ENCODE results near the gene RIT1.
A peak's percentile ranks its signal among the peaks of the same experiment; 100 is the strongest.

The RIT1 gene

GRCh38 chr1:155892796-155893195 is 18.4 kb downstream of the RIT1 start:
- no peak for DNase-seq (ENCODE audit: low read depth, low spot score)

GRCh38 chr1:155890251-155890650 is 20.9 kb downstream of the RIT1 start:
- no peak for DNase-seq (ENCODE audit: low read depth, low spot score)

- no peak for DNase-seq (ENCODE audit: low read depth, low spot score)
Measured at GRCh38 chr1:155889566-155889965, 21.6 kb downstream of the RIT1 start.

- no peak for DNase-seq (ENCODE audit: low read depth, low spot score)
Measured at GRCh38 chr1:155888481-155888880, 22.7 kb downstream of the RIT1 start.

GRCh38 chr1:155884982-155885381 is 26.2 kb downstream of the RIT1 start:
- DNase-seq (ENCODE audit: low read depth, low spot score) = no peak

- DNase-seq (ENCODE audit: low read depth, low spot score) = no peak
Measured at GRCh38 chr1:155884031-155884960, 26.9 kb downstream of the RIT1 start.

GRCh38 chr1:155882766-155883165 is 28.4 kb downstream of the RIT1 start:
- no peak for DNase-seq (ENCODE audit: low read depth, low spot score)

- no peak for DNase-seq (ENCODE audit: low read depth, low spot score)
Measured at GRCh38 chr1:155882235-155882634, 28.9 kb downstream of the RIT1 start.

GRCh38 chr1:155880950-155881349 is 30.2 kb downstream of the RIT1 start:
- no peak for DNase-seq (ENCODE audit: low read depth, low spot score)

GRCh38 chr1:155880251-155880650 is 30.9 kb downstream of the RIT1 start:
- DNase-seq (ENCODE audit: low read depth, low spot score) = no peak

GRCh38 chr1:155877945-155878344 is 33.2 kb downstream of the RIT1 start:
- DNase-seq (ENCODE audit: low read depth, low spot score) = no peak

- no peak for DNase-seq (ENCODE audit: low read depth, low spot score)
Measured at GRCh38 chr1:155873860-155874259, 37.3 kb downstream of the RIT1 start.

- no peak for DNase-seq (ENCODE audit: low read depth, low spot score)
Measured at GRCh38 chr1:155872527-155872926, 38.6 kb downstream of the RIT1 start.

- DNase-seq (ENCODE audit: low read depth, low spot score) = no peak
Measured at GRCh38 chr1:155871390-155871789, 39.8 kb downstream of the RIT1 start.

- DNase-seq (ENCODE audit: low read depth, low spot score) = no peak
Measured at GRCh38 chr1:155867766-155868165, 43.4 kb downstream of the RIT1 start.

GRCh38 chr1:155864393-155864792 is 46.8 kb downstream of the RIT1 start:
- DNase-seq (ENCODE audit: low read depth, low spot score) = no peak

GRCh38 chr1:155861896-155862295 is 49.3 kb downstream of the RIT1 start:
- no peak for DNase-seq (ENCODE audit: low read depth, low spot score)

- DNase-seq (ENCODE audit: low read depth, low spot score) = no peak
Measured at GRCh38 chr1:155860970-155861510, 50.1 kb downstream of the RIT1 start.

GRCh38 chr1:155859881-155860871 is 51.0 kb downstream of the RIT1 start:
- no peak for DNase-seq (ENCODE audit: low read depth, low spot score)

- peak; percentile 80 for DNase-seq (ENCODE audit: low read depth, low spot score)
Measured at GRCh38 chr1:155859234-155859829, 51.8 kb downstream of the RIT1 start, which contains the start of gene SYT11. SYT11 (plus strand) TSS chr1:155859567; CDS start chr1:155859762, 195 bp downstream.

GRCh38 chr1:155858800-155859233 is 52.3 kb downstream of the RIT1 start:
- no peak for DNase-seq (ENCODE audit: low read depth, low spot score)

Measured in activated naive CD8-positive, alpha-beta T cell treated with anti-CD3 and anti-CD28 coated beads, Interleukin-2, amount 50 U/mL, for 16 hours (primary cell).